Muscle of back (tissue), 11 donors: ENCODE results near the gene ANXA6. TPM values are rescaled to one million over a fixed set of nuclear protein-coding genes. Genes with fewer than 3 reads are reported as not detected.

Source experiments
- DNase-seq, 3 donors: peaks; one replicate each; pipeline versions ENCODE4 v3.0.0 to v3.0.0-alpha.2; 2013
- polyA plus RNA-seq, 10 donors: library from polyadenylated mRNA; unstranded; fragments of 120-200 nt; gene quantifications; one replicate each; pipeline ENCODE4 v1.2.1, GENCODE V29; 2013; ENCODE audit not compliant: insufficient read length in 10 of 10

Gene ANXA6
- polyA plus RNA-seq, 10 donors, result 292 to 391 (median 361) TPM

DNA sequence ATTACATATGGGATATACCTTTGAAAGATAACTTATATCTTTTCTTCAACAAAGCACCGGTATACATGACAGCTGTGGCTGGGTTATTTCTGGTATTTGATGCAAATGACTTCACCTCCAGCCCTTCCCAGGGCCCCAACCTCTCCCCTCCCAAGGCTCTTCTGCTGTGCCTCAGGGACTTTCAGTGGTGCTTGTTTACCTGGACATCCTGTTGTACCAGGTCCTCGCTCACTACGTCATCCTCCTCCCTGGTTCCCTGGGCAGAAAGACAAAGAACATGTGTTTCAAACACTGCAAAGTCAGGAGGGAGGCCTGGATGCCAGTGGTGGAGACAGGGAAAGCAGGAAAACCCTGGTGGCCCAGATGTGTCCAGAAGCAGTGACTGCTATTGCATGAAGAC is 23.4 kb downstream of the ANXA6 start:
- no peak for DNase-seq

DNA sequence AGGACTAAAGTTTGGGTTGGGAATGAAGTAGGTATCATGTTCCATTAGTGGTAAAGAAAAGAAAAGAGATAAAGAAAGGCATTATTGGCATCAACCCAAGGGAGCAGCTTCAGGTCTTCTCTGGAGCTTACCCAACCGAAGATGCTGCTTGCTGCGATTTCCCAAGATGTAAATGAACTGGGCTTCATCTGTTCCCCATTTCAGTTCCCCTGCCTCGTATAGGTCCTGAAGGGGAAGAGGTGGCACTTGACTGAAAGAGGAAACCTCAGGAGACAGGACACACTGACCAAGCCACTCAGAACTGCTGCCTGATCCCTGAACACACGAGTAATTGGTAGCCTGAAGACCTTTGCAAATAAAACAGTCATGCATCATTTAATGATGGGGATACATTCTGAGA is 24.6 kb downstream of the ANXA6 start:
- DNase-seq, result no peak

DNA sequence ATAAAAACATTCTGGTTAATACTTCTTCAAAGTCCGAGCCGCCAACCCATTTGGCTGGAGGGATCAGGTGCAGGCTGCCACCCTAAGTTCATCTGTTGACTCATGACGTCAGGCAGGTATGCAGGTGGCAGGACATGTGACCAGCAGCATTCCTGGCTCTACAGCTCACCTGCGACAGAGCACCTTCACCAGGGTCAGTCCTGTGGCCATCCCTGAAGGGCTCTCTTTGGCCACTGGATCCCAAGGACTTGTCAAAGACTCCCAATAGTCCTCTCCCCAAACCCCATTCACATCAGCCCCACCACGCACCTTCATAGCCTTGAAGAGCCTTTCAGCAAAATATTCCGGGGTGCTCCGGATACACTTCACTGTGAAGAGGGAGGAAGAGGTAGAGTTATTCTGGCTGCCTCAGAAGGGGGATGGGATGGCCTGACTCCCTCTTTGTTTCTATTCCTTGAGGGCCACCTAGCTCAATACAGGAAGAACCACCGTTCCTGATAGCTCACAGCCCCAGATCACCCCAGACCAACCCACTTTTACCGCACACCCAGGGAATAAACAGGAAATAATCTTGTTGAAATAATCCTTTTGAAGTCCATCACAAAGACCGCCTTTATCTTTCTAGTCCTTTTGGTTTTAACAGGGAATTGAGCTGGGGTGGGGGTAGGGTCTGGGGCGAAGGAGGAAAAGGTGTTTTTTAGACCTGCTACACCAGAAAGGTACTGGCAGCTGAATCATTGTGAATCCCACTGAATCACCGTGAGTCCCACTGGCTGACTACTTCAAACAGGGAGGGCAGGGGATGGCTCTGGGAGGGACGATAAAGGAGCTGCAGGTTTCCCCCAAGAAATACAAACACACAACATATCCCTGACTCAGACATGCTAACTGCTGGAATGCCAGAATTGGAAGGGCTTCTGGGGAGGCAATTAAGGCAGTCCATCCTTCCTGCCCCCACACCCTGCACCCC is 26.4 kb downstream of the ANXA6 start:
- DNase-seq, result no peak

DNA sequence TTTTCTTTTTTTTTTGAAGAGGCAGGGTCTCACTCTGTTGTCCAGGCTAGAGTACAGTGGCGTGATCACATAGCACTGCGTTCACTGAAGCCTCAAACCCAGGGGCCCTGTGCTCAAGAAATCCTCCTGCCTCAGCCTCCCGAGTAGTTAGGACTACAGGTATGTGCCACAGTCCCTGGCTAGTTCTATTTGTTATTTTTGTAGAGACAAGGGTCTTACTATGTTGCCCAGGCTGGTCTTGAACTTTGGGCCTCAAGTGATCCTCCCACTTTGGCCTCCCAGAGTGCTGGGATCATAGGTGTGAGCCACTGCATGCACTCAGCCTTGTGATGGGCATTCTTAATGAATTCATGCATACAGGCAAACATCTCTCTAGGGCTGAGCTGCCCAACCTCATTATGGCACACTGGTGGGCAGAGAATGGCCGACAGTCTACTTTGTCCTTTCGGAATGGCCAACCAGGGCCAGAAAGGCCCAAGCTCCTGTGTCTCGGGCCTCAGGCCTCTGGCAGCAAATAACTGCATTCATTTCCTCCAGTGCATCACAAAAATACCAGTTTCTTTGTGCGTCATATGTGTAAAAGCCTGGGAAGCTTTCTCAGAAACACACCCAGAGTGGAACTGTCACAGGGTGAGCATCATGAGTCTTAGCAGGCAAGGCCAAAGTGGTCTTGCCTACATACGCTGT is 27.2 kb downstream of the ANXA6 start:
- no peak for DNase-seq

DNA sequence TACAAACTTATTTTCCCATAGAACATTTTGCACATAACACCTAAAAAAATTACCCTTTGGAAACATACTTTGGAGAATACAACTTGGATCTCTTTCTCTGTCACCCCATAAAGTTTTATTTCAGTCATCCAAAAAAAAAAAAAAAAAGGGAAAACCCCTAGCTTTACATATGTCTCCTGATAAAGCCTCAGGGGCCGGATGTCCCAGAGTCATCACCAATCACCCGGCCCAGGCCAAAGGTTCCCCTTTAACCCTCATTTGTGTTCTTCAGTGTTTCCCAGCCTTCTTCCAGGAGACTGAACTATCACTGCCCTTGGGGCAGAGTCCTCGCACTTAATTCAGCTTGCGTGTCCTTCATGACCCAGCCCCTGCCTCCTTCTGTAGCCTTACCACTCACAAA is 28.8 kb downstream of the ANXA6 start:
- DNase-seq, result no peak

DNA sequence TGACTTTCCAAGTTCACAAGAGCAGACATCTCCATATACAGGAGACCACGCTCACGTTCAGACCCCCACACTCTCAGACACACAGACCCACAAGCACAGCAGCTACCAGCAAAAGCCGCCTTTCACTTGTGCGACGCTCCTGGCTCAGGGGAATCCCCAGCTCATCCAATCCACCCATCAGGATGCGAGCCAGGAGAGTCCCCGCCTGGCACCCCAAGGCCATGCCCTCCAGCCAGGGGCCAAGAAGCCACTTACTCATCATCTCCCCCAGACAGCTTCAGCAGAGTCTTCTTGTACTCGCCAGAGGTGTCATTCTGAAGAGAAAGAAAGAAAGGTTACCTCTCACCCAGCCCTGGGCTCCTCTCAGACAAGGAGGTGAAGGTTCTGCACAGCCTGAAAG is 29.7 kb downstream of the ANXA6 start:
- DNase-seq, result no peak

DNA sequence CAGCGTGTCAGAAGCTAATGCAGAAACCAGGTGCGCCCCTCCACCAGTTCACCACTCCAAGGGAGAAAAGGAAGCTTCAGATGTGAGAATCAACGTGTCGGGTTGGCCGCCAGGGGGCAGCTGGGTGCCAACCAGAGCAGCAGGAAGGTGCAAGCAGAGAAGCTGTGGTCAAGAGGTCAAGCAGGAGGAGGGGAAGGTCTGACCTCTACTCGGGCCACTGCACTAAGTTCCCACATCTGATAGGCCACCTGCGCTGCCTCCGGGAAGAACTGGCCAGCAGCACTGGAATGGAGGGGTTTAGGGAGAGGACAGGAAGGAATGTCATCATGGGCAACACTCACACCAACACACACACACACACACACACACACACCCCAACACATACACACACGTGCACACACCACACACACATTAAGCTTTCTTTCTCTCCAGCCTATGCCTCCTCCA is 31.4 kb downstream of the ANXA6 start:
- DNase-seq, result peak in 2 of 3 donors; percentile 59 to 76

DNA sequence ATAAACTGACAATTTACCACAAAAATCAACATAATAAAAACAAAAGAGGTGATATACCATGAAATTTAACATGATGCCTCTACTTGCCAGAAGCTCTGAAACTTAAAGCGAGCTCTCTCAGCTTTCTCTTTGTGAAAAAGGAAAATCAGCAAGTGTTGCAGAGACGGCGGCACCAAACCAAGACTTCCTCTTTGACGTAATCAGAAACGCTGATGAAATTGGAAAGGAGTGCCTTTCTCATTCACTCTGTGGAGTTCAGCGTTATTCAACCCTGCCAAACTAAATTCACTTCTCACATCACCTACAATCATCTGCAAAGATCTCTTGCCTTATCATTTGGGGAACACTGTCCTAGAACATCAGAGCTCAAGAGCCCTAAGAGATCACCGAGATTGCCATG is 32.2 kb downstream of the ANXA6 start:
- no peak for DNase-seq

DNA sequence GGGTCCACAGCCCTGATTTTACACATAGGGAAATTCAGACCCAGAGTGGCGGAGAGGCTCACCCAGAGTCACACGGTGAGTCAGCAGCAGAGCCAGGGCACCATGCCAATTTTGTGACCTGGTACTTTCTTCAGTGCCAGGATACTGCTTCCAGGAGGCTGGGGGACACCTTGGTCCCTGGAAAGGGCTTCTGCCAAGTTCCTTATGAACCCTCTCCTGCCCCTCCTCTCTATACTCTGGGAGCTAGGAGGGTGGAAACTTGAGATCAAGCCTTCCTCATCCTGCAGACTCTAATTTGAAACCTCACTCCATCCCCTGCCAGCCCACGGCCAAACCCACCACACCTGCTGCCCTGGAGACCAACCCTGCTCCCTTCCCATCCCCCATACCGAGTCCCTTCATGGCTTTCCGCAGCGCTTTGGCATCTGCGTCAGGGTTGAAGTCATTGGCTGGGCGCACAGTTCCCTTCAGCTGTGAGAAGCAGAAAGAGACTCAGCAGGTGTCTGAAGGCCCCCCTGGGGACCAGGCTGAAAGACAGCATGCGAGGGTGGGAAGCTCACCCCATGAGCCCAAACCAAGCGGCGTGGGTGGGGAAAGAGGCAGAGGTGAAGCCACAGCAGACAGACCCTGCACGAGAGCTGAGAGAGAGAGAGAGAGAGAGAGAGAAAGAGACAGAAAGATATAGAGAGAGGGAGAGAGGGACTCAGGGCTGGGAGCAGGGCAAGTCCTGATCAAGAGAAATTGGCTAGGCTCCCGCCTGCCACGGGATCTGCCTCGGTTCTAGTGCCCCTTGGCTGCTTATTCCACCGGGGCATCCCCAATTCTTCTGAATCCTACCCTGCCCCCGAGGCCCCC is 33.5 kb downstream of the ANXA6 start:
- peak; percentile 51 to 61 (median 55) for DNase-seq

DNA sequence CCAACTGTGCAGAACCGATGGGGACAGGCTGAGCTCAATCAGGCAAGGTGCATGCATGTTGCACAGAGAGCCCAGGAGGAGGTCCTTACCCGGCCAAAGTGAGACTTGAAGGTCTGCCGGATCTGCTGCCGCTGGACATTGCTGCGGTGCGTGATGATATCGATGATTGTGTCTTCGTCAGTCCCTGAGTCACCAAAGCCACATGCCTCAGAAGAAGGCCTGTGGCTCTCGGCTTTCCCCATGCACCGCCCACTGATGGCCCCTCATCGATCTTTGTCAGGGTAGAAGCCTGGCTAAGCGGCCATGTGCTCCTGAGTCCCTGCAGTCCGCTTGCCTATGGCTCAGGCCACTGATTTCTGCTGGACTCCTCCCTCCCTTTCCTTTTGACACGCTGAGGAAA is 34.8 kb downstream of the ANXA6 start:
- no peak for DNase-seq

DNA sequence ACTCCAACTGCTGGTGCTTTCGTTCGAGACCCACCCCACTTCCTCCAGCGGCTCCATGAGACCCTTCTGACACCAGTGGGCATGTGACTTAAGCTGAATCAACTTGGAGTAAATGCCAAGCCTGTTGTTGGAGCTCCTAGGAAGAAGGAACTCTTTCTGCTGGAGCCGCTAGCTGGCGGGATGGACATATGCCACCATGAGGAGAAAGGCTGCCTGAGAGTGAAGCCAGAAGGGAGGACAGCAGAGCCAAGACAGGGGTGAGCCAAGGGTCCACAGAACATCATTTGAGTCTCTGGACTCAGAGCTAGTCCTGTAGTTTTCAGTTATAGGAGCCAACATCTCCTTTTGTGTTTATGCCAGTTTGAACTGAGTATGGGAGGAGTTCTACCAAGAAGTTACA is 35.9 kb downstream of the ANXA6 start:
- no peak for DNase-seq

DNA sequence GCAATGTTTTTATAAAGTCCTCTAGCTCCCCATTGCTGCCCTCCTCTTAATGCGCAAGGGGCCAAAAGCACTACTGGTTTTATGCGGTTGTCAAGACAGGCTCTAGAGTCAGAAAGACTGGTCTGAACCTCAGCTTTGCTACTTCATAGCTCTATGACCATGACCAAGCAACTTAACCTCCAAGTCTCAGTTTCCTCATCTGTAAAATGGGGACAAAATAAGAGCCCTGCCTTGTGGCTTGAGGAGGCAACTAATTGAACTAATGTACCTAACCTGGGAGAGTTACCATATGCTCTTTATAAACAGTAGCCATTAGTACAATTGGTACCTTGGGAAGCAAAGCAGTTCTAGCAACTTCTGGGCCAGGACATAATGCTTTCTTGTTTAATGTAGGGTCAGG is 36.5 kb downstream of the ANXA6 start:
- DNase-seq, result no peak

DNA sequence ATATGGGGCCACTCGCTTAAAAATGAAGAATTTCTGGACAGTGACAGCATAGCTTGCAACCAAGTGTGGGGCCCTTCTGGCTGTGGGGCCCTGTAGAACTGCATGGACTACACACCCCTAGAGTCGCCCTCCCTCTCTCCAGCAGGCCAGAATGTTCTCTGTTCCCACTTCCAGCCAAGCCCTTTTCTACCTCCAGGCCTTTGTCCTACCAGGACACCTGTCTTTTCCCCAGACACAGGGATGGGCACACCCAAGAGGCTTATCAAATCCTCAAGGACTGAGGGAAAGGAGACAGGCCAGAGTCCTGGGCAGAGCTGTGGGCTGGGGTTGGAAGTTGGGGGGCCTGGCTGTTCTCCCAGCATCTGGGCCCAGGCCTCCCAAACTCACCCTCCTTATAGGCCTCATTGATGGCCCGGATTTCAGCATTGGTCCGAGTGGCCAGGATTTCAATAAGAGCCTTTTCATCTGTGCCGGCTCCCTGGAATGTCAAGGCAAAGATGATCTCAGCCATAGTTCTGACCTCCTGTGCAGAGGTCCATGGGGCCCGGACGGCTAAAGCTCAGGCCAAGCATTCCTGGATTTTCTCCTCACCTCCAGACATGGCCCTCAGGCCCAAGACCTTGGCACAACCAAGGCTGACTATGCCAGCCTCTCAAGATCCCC is 38.5 kb downstream of the ANXA6 start:
- no peak for DNase-seq

DNA sequence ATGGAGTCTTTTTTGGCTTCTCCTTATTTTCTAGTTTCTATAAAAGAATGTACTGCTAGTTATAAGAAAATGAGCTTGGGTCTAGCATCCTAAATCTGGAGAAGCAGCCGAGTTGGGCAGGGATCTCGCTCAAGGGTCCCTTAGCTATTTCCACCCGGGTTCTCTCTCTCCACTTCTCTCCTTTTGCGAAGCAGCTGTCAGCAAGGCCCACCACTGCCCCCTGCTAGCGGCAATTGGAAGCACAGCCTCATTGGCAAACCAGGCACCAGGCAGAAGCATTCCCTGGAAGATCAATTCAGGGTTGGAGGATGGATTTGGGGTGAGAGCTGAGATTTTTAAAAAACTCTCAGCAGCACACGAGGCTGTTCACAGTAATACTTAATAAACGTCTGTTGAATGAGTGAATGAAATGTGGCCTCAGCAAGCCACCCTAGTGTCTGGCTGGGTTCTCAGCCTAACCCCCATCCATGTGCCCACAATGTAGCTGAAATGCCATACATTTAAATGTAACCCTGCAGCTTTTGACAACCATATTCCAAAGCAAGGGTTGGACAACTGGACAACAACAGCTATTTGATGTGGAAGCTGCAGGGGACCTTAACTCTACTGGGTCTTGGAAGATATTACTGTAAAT is 42.2 kb downstream of the ANXA6 start:
- DNase-seq, result peak in 2 of 3 donors; percentile 66 to 81

DNA sequence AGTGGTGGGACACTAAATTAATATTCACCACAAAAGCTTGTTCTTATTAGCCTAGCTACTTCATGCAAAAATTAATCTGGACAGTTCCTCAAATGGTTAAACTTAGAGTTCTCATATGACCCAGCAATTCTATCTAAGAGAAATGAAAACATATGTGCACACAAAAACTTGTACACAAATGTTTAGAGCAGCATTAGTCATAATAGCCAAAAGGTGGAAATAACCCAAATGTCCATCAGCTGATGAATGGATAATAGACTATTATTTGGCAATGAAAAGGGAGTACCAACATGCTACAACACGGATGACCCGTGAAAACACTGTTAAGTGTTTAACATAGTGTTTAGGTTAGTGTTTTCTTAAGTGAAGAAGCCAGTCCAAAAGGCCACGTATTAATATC is 43.9 kb downstream of the ANXA6 start:
- no peak for DNase-seq

DNA sequence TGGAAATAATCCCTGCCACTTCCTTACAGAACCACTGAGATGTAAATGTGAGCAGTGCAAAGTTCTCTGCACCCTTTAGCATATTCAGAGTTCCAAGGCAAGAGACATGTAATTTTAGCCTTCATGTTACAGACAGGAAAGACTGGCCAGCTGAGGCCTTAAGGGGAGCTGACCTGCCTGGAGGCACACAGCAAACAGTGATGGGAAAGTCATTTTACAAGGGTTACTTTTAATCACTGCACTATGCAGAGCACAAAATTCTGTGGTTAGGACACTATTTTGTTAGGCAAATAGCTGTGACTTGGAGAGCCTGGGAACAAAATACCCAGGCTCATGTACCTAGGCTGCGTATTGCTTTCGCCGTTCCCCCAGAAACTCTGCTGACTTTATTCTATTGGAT is 46.6 kb downstream of the ANXA6 start:
- DNase-seq, result no peak

DNA sequence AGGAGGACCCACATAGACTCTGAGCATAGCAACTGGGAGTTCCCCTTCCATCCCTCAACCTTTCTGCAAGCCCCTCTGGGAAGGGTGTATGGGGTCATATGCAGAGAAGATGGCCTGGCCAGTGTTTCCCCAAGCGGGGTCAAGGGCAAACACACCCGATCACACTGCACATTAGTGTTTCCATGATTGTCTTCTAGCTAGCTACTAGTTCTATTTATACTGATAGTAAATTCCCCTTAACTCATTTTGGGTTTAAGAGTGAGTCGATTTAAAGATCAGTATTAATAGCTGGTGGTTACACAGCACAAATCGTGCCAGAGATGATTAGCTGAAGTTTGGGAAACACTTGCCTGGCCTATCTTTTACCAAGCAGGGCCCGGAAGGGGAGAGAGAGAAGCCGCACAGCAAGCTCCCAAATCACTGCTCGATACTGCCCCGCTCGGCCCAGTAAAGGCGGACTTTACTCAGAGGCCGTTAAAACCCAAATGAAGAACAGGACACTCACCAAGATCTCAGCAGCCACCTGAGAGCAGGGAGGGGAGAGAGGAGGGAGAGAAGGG is 47.4 kb downstream of the ANXA6 start:
- DNase-seq, result no peak

DNA sequence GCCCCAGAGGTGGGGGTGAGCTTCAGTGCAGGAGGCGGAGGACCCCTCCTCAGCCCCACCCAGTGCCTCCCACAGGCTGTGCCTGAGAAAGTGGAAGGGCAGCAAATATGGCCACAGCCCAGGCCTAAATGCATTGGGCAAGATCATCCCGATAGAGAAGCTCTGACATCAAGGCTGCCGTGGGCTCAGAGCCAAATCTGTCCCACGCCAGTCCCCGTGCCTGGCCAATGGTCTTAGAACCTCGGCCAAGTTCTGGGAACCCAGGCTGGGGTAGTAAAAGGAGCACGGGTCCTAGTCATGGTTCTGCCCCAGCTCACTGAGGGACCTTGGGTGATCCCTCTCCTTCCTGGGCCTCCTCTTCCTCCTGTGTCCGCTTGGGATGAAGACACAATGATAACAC is 49.0 kb downstream of the ANXA6 start:
- DNase-seq, result no peak

DNA sequence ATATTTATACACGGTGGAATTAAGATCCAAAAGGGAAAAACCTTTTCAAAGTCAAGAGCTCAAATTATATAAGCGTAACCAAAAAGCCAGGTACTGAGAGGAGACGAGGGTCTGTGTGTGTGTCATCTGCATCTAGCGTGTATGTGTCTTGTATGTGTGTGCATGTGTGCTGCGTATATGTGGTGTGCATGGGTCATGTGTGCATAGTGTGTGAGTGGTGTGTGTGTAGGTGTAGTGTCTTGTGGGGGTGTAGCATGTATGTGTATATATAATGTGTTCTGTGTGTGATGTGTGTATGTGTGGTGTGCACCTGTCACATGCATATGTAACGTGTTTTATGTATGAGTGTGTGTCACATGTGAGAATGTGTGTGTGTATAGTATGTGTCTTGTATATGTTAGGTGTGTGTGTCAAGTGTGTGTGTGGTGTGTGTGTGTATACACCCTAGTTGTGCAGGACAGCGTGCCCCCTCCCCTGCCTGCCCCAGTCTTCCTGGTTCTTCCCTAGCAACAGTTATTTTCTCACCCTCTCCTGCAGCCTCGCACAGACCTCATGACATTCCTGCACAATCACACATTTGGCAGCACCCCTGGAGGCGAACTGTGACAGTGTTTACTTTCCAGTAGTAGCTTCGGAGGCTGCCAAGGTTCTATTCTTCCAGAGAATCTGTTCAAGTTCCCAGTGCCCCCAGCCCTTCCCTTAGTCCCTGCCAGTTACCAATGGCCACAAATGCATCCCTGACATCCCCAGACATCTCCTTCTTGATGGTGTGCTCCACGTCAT is 49.6 kb downstream of the ANXA6 start:
- DNase-seq, result no peak

DNA sequence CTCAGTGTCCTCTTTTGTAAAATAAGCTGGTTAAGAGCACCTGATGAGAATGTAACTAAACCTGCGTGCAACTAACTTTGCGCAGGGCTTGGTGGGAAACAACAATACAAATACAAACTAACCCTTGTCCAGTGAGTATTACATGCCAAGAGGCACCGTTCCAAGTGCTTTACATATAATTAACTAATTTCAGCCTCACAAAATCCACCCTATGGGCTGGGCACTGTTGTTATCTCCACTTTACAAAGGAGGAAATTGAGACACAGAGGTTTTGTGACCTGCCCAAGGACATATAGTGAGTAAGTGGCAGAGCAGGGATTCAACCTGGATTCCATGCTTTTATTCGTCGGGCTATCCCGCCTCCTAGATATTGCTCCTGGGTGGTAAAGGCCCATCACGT is 50.5 kb downstream of the ANXA6 start:
- DNase-seq, result no peak
